Hepatocyte (in vitro differentiated cells): ENCODE data around the gene SRSF2. TPM values are rescaled to one million over a fixed set of nuclear protein-coding genes. Genes with fewer than 3 reads are reported as not detected.
"Not testable (repeated sequence)": the region's sequence is repeated elsewhere in the genome, so short reads cannot be mapped to it uniquely, and the experiment has no call there.

Experiments used
- DNase-seq: peaks from one replicate; pipeline ENCODE4 v3.0.0-alpha.2; 2016; ENCODE audit warnings: low spot score
- H2AFZ ChIP-seq: fragments of 200-600 bp; sonication (generic); 2 replicates; pipeline ENCODE4 v1.6.0; 2016; ENCODE audit warnings: antibody characterized with exemption, mild to moderate bottlenecking
- H3K27ac ChIP-seq: fragments of 200-600 bp; sonication (generic); 2 replicates; pipeline ENCODE4 v1.5.1; 2016; ENCODE audit warnings: mild to moderate bottlenecking
- H3K27me3 ChIP-seq: fragments of 200-600 bp; sonication (generic); 2 replicates; pipeline ENCODE4 v1.6.1; 2016
- H3K36me3 ChIP-seq: fragments of 200-600 bp; sonication (generic); replicated peaks from 2 replicates; pipeline ENCODE4 v1.5.1; 2016; ENCODE audit warnings: low read depth; ENCODE audit not compliant: insufficient read depth
- H3K4me1 ChIP-seq: fragments of 200-600 bp; sonication (generic); 2 replicates; pipeline ENCODE4 v1.5.1; 2016; ENCODE audit warnings: mild to moderate bottlenecking, moderate library complexity; ENCODE audit not compliant: insufficient read depth
- H3K4me2 ChIP-seq: fragments of 200-600 bp; sonication (generic); 2 replicates; pipeline ENCODE4 v1.6.0; 2016
- H3K4me3 ChIP-seq: fragments of 200-600 bp; sonication (generic); 2 replicates; pipeline ENCODE4 v1.5.1; 2016; ENCODE audit warnings: mild to moderate bottlenecking
- H3K79me2 ChIP-seq: fragments of 200-600 bp; sonication (generic); 2 replicates; pipeline ENCODE4 v1.6.0; 2017; ENCODE audit warnings: mild to moderate bottlenecking
- H3K9me2 ChIP-seq: fragments of 200-600 bp; sonication (generic); replicated peaks from 2 replicates; pipeline ENCODE4 v1.6.0; 2017; ENCODE audit warnings: mild to moderate bottlenecking; ENCODE audit not compliant: insufficient read depth
- H3K9me3 ChIP-seq: fragments of 200-600 bp; sonication (generic); 2 replicates; pipeline ENCODE4 v1.5.1; 2016; ENCODE audit warnings: low read depth, mild to moderate bottlenecking
- H4K20me1 ChIP-seq: fragments of 200-600 bp; sonication (generic); 2 replicates; pipeline ENCODE4 v1.6.0; 2016; ENCODE audit warnings: mild to moderate bottlenecking; ENCODE audit not compliant: insufficient read depth, poor library complexity, severe bottlenecking
- CTCF ChIP-seq: fragments of 200-600 bp; sonication (generic); IDR thresholded peaks from 2 replicates; pipeline ENCODE4 v1.5.1; 2016; ENCODE audit warnings: antibody characterized with exemption, mild to moderate bottlenecking; ENCODE audit not compliant: poor library complexity
- EZH2 ChIP-seq: fragments of 200-600 bp; sonication (generic); IDR thresholded peaks from 2 replicates; pipeline ENCODE4 v1.6.1; 2016; ENCODE audit warnings: antibody characterized with exemption, mild to moderate bottlenecking, borderline replicate concordance
- EZH2phosphoT487 ChIP-seq: fragments of 200-600 bp; sonication (generic); IDR thresholded peaks from one replicate; pipeline ENCODE4 v1.6.1; 2018; ENCODE audit warnings: antibody characterized with exemption, mild to moderate bottlenecking, low read depth, moderate library complexity; ENCODE audit not compliant: unreplicated experiment, severe bottlenecking
- WGBS: methylation state at CpG from one replicate; pipeline ENCODE4 v1.1.6; 2016; ENCODE audit warnings: low lambda C conversion rate; ENCODE audit errors: missing lambda C conversion rate; 5-methylcytosine and 5-hydroxymethylcytosine counted together
- polyA plus RNA-seq: library from polyadenylated mRNA; unstranded; fragments of >200 nt; fragmentation: Nextera tagmentation; extraction: Ambion mirVana; gene quantifications from 2 replicates; pipeline ENCODE4 v1.2.1, GENCODE V29; 2016
- total RNA-seq: library from RNA; depleted of rRNA; stranded (reverse); fragments of >200 nt; gene quantifications from 2 replicates; pipeline ENCODE4 v1.2.3, GENCODE V29; 2014

Gene SRSF2
- total and polyA plus RNA-seq, 2 experiments from 2014 or later = 152 TPM

GRCh38 chr17:76714822-76715495, 22.2 kb downstream of the SRSF2 start:
- peaks cover 11% of the 10 kb centered on the region for H3K4me1 ChIP-seq
- H2AFZ ChIP-seq = no peak overlapping the region
- H3K27me3 ChIP-seq = no peaks in the 10 kb centered on the region
- DNase-seq = peak; percentile 75
- H3K27ac ChIP-seq = no peak overlapping the region
- H3K4me2 ChIP-seq = no peak overlapping the region
- H4K20me1 ChIP-seq = no peaks in the 10 kb centered on the region
- WGBS = 41% methylated on average over 4 of the region's 4 CpGs
- no peaks in the 10 kb centered on the region for H3K9me3 ChIP-seq
- TF ChIP-seq EZH2 (no peak), CTCF (peak; percentile 87), EZH2phosphoT487 (no peak)
- peaks cover 3% of the 10 kb centered on the region for H3K36me3 ChIP-seq
- peaks cover 6% of the 10 kb centered on the region for H3K79me2 ChIP-seq
- no peaks in the 10 kb centered on the region for H3K9me2 ChIP-seq
- no peak overlapping the region for H3K4me3 ChIP-seq

DNA sequence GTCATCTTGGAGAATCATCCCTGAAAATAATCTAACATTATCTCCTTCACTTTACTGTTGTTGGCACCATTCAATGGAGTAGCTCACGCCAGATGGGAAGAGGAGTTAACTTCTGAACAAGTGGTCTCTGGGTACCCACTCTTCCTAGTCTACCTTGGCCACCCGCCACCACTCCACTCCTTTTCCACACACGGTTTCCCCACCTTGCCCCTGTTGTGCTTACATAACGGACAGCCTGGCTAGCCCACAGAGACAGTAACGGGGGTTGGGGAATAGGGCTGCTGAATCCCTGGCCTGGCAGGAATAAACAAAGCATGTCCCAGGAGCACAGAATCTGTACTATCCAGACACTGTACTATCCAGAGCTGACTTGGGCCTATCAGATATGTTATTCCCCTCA, 22.8 kb downstream of the SRSF2 start:
- Histone ChIP-seq H3K79me2 (peaks cover 12% of the 10 kb centered on the region), H3K27ac (no peak overlapping the region), H2AFZ (no peak overlapping the region), H3K27me3 (no peaks in the 10 kb centered on the region), H3K9me2 (no peaks in the 10 kb centered on the region), H3K4me3 (no peak overlapping the region), H3K4me2 (no peak overlapping the region), H3K9me3 (no peaks in the 10 kb centered on the region), H3K4me1 (peaks cover 17% of the 10 kb centered on the region), H4K20me1 (no peaks in the 10 kb centered on the region), H3K36me3 (peaks cover 3% of the 10 kb centered on the region)
- WGBS = 80% methylated on average over 5 of the region's 5 CpGs
- TF ChIP-seq EZH2 (no peak), CTCF (no peak), EZH2phosphoT487 (no peak)
- no peak for DNase-seq

- DNase-seq = no peak
- H3K9me2 ChIP-seq = no peaks in the 10 kb centered on the region
- H3K36me3 ChIP-seq = no peaks in the 10 kb centered on the region
- peaks cover 23% of the 10 kb centered on the region for H3K4me1 ChIP-seq
- H3K9me3 ChIP-seq = no peaks in the 10 kb centered on the region
- H4K20me1 ChIP-seq = no peaks in the 10 kb centered on the region
- no peak overlapping the region for H3K27ac ChIP-seq
- no peak overlapping the region for H3K4me3 ChIP-seq
- H3K79me2 ChIP-seq = peaks cover 13% of the 10 kb centered on the region
- no peak for TF ChIP-seq CTCF
- no peak for TF ChIP-seq EZH2
- no peak for TF ChIP-seq EZH2phosphoT487
- H2AFZ ChIP-seq = no peak overlapping the region
- H3K27me3 ChIP-seq = no peaks in the 10 kb centered on the region
- H3K4me2 ChIP-seq = no peak overlapping the region
- 95% methylated on average over 7 of the region's 7 CpGs for WGBS
Observed at GRCh38 chr17:76713765-76714164, 23.4 kb downstream of the SRSF2 start.

GRCh38 chr17:76712321-76712720, 24.8 kb downstream of the SRSF2 start:
- WGBS = 92% methylated on average over 6 of the region's 7 CpGs
- DNase-seq, H4K20me1 ChIP-seq: not testable (repeated sequence)

More at GRCh38 chr17:76712321-76712720, 24.8 kb downstream of the SRSF2 start:
- peaks cover 28% of the 10 kb centered on the region for H3K79me2 ChIP-seq
- H3K4me2 ChIP-seq, H3K27ac ChIP-seq, H3K9me3 ChIP-seq, H2AFZ ChIP-seq, H3K27me3 ChIP-seq, H3K9me2 ChIP-seq, H3K4me3 ChIP-seq, H3K36me3 ChIP-seq: not testable (repeated sequence)
- H3K4me1 ChIP-seq = peaks cover 34% of the 10 kb centered on the region
